NT2/D1 (cell line): ENCODE results near the gene LRIG1.

ENCODE experiments used
- DNase-seq: peaks from one replicate; pipeline ENCODE4 v3.0.0-alpha.2; 2011; ENCODE audit warnings: low read depth, low spot score
- H3K27me3 ChIP-seq: 2 replicates; pipeline ENCODE4 v1.6.0; 2011; ENCODE audit warnings: mild to moderate bottlenecking; ENCODE audit not compliant: insufficient read length, insufficient read depth
- H3K36me3 ChIP-seq: 2 replicates; pipeline ENCODE4 v1.6.1; 2011; ENCODE audit warnings: mild to moderate bottlenecking, low read length, mixed read lengths; ENCODE audit not compliant: insufficient read depth, insufficient read length
- H3K4me1 ChIP-seq: 2 replicates; pipeline ENCODE4 v1.5.1; 2011; ENCODE audit not compliant: insufficient read depth, insufficient read length
- H3K4me3 ChIP-seq: 2 replicates; pipeline ENCODE4 v1.5.1; 2011; ENCODE audit warnings: low read depth; ENCODE audit not compliant: insufficient read length
- H3K9ac ChIP-seq: 2 replicates; pipeline ENCODE4 v1.6.0; 2011; ENCODE audit warnings: low read depth; ENCODE audit not compliant: insufficient read length
- H3K9me3 ChIP-seq: 2 replicates; pipeline ENCODE4 v1.5.1; 2011; ENCODE audit warnings: mild to moderate bottlenecking, low read length; ENCODE audit not compliant: insufficient read depth
- SUZ12 ChIP-seq: IDR thresholded peaks from 2 replicates; pipeline ENCODE4 v1.6.1; 2011; ENCODE audit not compliant: insufficient read length, insufficient read depth; ENCODE audit errors: extremely low read depth
- YY1 ChIP-seq: IDR thresholded peaks from 2 replicates; pipeline ENCODE4 v1.6.1; 2011; ENCODE audit not compliant: insufficient read length, insufficient read depth
- ZNF274 ChIP-seq: IDR thresholded peaks from 2 replicates; pipeline ENCODE4 v1.6.1; 2011; ENCODE audit warnings: mild to moderate bottlenecking, low read depth, low read length

The LRIG1 gene

GRCh38 chr3:66355394-66355793 lies 145.4 kb downstream of the LRIG1 start:
- Histone ChIP-seq H3K9ac (no peak overlapping the region), H3K9me3 (no peaks in the 10 kb centered on the region), H3K4me3 (no peak overlapping the region), H3K27me3 (no peaks in the 10 kb centered on the region), H3K4me1 (no peaks in the 10 kb centered on the region), H3K36me3 (no peaks in the 10 kb centered on the region)
- DNase-seq: no peak
- TF ChIP-seq ZNF274 (no peak), YY1 (no peak), SUZ12 (no peak)

GRCh38 chr3:66354001-66354400 lies 146.8 kb downstream of the LRIG1 start:
- DNase-seq: no peak
- Histone ChIP-seq H3K9me3 (no peaks in the 10 kb centered on the region), H3K27me3 (no peaks in the 10 kb centered on the region), H3K4me1 (no peaks in the 10 kb centered on the region), H3K4me3 (no peak overlapping the region), H3K36me3 (no peaks in the 10 kb centered on the region), H3K9ac (no peak overlapping the region)
- TF ChIP-seq SUZ12 (no peak), ZNF274 (no peak), YY1 (no peak)

GRCh38 chr3:66353530-66353929 lies 147.3 kb downstream of the LRIG1 start:
- Histone ChIP-seq H3K36me3 (no peaks in the 10 kb centered on the region), H3K9me3 (no peaks in the 10 kb centered on the region), H3K4me1 (no peaks in the 10 kb centered on the region), H3K27me3 (no peaks in the 10 kb centered on the region), H3K4me3 (no peak overlapping the region), H3K9ac (no peak overlapping the region)
- TF ChIP-seq YY1 (no peak), ZNF274 (no peak), SUZ12 (no peak)
- no peak for DNase-seq

GRCh38 chr3:66353039-66353438 lies 147.8 kb downstream of the LRIG1 start:
- Histone ChIP-seq H3K9ac (no peak overlapping the region), H3K27me3 (no peaks in the 10 kb centered on the region), H3K9me3 (no peaks in the 10 kb centered on the region), H3K4me1 (no peaks in the 10 kb centered on the region), H3K36me3 (peaks cover 1% of the 10 kb centered on the region), H3K4me3 (no peak overlapping the region)
- TF ChIP-seq SUZ12: no peak
- no peak for TF ChIP-seq YY1
- TF ChIP-seq ZNF274: no peak
- DNase-seq: no peak

- Histone ChIP-seq H3K4me3 (no peak overlapping the region), H3K27me3 (no peaks in the 10 kb centered on the region), H3K9me3 (no peaks in the 10 kb centered on the region; the same call in 1 of the 2 replicates), H3K9ac (no peak overlapping the region), H3K4me1 (no peaks in the 10 kb centered on the region), H3K36me3 (peaks cover 3% of the 10 kb centered on the region)
- TF ChIP-seq ZNF274 (no peak), SUZ12 (no peak), YY1 (no peak)
- DNase-seq: no peak
Observed at GRCh38 chr3:66350601-66351000, 150.2 kb downstream of the LRIG1 start.

GRCh38 chr3:66348704-66349103 lies 152.1 kb downstream of the LRIG1 start:
- no peak for TF ChIP-seq YY1

GRCh38 chr3:66344848-66345578 lies 155.8 kb downstream of the LRIG1 start:
- no peak overlapping the region for H3K9ac ChIP-seq
- no peaks in the 10 kb centered on the region for H3K27me3 ChIP-seq
- peaks cover 3% of the 10 kb centered on the region for H3K36me3 ChIP-seq
- H3K4me3 ChIP-seq: no peak overlapping the region
- H3K9me3 ChIP-seq: no peaks in the 10 kb centered on the region; the same call in 1 of the 2 replicates
- DNase-seq: no peak
- TF ChIP-seq SUZ12 (no peak), ZNF274 (no peak), YY1 (no peak)
- H3K4me1 ChIP-seq: no peaks in the 10 kb centered on the region

More at GRCh38 chr3:66348704-66349103, 152.1 kb downstream of the LRIG1 start:
- no peak overlapping the region for H3K9ac ChIP-seq
- H3K27me3 ChIP-seq: no peaks in the 10 kb centered on the region
- H3K4me1 ChIP-seq: no peaks in the 10 kb centered on the region
- no peaks in the 10 kb centered on the region; the same call in 1 of the 2 replicates for H3K9me3 ChIP-seq
- DNase-seq: no peak
- no peak overlapping the region for H3K4me3 ChIP-seq
- H3K36me3 ChIP-seq: peaks cover 3% of the 10 kb centered on the region

GRCh38 chr3:66344391-66344811 lies 156.4 kb downstream of the LRIG1 start:
- Histone ChIP-seq H3K4me3 (no peak overlapping the region), H3K27me3 (no peaks in the 10 kb centered on the region), H3K9ac (no peak overlapping the region), H3K9me3 (no peaks in the 10 kb centered on the region; the same call in 1 of the 2 replicates), H3K36me3 (peaks cover 3% of the 10 kb centered on the region), H3K4me1 (no peaks in the 10 kb centered on the region)
- no peak for DNase-seq
- no peak for TF ChIP-seq YY1
- no peak for TF ChIP-seq SUZ12
- TF ChIP-seq ZNF274: no peak
